ENCODE data around the gene HACD2.

DNA sequence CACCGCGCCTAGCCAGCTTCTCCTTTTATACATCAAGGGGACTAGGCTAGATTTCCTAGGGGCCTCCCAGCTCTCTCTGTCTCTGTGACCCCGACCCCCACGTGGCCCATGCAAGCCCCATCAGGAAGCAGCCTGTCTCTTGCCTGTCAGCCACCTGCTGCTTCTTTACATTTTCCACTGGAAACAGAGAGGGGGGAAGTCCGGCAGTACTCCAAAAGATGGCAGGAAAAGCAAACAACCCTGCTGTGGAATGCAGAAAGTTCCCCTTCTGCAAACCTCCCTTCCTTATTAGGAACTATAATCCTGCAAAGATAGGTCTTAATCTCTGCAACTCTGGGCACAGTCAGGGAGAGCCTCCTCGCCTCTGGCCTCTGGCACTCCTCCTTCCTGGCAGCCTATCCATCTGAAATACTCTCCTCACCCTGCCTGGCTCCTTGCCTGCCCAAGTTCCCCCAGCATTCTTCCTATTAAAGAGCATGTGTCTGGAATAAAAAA, 47.4 kb upstream of the HACD2 start:
- no peak for TF ChIP-seq POLR2A (IDR thresholded peaks at IDR 0.05)
- TF ChIP-seq, protein P1, sequence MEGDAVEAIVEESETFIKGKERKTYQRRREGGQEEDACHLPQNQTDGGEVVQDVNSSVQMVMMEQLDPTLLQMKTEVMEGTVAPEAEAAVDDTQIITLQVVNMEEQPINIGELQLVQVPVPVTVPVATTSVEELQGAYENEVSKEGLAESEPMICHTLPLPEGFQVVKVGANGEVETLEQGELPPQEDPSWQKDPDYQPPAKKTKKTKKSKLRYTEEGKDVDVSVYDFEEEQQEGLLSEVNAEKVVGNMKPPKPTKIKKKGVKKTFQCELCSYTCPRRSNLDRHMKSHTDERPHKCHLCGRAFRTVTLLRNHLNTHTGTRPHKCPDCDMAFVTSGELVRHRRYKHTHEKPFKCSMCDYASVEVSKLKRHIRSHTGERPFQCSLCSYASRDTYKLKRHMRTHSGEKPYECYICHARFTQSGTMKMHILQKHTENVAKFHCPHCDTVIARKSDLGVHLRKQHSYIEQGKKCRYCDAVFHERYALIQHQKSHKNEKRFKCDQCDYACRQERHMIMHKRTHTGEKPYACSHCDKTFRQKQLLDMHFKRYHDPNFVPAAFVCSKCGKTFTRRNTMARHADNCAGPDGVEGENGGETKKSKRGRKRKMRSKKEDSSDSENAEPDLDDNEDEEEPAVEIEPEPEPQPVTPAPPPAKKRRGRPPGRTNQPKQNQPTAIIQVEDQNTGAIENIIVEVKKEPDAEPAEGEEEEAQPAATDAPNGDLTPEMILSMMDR (IDR thresholded peaks at IDR 0.05) = no peak
- TF ChIP-seq POLR2AphosphoS5 (IDR thresholded peaks at IDR 0.05) = peak in 2 of 3 donors; percentile 4 to 12
- no peak for TF ChIP-seq EP300 (IDR thresholded peaks at IDR 0.05; ENCODE audit: low read depth)
